Posterior cingulate gyrus (tissue), 11 donors: Measurements from ENCODE around the gene CDKL5.
A peak's percentile ranks its signal among the peaks of the same experiment; 100 is the strongest.

Source experiments
- DNase-seq, 10 donors: peaks; one replicate each; pipeline versions ENCODE4 v3.0.0 to v3.0.0-alpha.2; 2020 to 2021; ENCODE audit warnings: mixed read lengths in 3 of 10
- intact Hi-C: fragments of 100-400 bp; cut with DNase I; formaldehyde crosslinking; loops from one replicate; pipeline ENCODE4 v1.15.1; 2023

The CDKL5 gene

DNA sequence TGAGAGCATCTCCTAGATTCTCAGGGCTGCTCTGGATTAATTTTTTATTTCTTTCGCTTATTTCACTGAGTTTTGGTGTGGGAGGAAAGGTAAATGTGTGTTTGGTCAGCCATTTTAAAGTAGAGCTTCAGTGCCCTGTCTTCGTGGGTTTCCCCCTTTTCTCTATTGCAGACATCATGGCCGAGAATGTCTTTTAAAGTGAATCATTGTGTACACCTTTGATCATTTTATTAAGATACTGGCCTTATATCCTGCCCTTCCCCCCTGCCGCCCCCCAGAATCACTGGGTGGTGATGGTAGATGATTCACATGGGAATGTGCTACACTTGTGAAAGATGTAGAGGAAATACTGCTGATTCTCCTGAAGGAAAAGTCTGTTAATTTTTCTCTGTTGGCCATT, 23.8 kb downstream of the CDKL5 start:
- DNase-seq: no peak
- intact Hi-C loops: no loop called here

DNA sequence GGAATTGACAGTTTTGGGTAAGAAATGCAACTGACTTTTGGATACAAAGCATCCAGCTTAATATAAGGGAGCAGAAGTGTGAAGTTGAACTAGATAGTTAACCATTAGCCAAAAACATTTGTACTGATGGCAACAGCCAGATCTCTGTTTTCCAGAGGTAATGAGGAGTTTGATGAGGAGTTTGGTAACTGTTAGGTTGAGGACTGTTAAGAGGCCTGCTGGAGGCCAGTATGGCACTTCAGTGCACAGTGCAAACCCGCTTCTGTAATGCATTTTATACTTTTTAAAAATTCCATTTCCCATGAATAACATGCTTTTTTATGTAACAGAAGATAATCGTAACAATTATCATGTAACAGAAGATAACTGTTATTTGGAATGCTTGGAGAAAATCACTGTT, 30.0 kb downstream of the CDKL5 start:
- intact Hi-C loops: no loop called here
- no peak for DNase-seq

DNA sequence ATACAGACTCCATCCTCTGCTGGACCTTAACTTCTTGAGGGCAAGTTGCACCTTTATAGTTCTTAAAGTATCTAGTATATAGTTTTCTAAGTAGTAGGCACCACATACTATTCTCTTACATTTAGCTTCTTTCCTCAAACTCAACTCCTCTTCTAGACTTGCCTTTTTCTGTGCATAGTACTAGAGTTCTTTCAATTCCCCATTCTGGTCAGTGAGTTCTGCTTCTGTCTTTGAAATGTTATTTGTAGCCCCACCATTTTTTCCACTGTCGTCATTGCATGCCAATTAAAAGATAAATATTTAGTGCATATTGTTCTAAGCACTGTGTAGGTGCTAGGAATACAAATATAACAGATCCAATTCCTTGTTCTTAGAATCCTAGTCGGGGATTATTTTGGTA, 31.6 kb downstream of the CDKL5 start:
- DNase-seq: no peak
- intact Hi-C loops: no loop called here

DNA sequence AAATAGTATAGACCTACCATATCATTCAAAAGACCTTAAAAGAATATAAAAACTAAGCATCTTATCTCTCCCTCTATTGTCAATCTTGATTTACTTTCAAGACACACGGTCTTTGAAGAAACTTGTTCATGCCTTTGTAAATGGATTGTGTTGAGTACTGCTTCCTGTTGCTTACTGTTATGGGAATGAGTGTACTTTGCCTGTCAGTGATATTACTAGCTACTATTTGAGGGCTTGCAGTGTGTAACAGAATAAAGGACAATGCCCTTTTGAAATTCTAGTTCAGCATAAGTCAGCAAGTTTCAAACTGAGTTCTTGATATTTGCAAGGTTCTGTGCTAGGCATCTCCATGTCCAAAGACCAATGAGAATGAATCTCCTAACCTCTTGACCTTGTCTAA, 36.0 kb downstream of the CDKL5 start:
- no peak for DNase-seq
- intact Hi-C loops: no loop called here

DNA sequence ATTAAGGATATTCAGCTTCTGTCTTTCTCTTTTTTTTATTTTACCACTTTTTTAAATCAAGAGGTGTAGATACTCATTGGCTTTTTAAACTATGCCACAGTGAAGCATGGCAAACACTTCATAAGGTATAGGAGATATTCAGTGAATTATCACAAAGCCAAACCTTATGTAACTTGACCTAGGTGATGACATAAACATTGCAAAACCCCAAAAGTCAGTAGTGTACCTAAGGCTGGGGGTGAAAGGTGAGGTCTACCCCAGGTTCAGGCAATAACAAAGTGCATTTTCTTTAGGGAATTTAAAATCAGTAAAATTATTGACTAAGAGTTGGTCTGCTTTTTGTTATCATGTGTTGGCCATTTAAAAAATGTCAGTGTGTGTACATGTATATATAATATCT, 39.1 kb downstream of the CDKL5 start:
- no peak for DNase-seq
- intact Hi-C loops: no loop called here

DNA sequence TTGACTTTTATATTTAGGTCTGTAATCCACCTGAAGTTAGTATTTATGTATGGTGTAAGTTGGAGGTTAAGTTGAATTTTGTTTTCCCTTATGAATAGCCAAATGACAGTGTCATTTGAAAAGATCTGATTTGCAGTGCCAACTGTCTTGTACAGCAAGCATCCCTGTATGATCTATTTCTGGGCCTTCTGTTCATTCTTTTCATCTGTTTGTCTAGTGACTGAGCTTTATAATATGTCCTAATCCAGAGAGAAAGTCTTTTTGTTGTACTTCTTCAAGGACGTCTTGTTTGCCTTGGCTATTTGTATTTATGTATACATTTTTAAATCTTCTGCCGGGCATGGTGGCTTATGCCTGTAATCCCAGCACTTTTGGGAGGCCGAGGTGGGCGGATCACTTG, 39.6 kb downstream of the CDKL5 start:
- intact Hi-C loops: no loop called here
- no peak for DNase-seq

DNA sequence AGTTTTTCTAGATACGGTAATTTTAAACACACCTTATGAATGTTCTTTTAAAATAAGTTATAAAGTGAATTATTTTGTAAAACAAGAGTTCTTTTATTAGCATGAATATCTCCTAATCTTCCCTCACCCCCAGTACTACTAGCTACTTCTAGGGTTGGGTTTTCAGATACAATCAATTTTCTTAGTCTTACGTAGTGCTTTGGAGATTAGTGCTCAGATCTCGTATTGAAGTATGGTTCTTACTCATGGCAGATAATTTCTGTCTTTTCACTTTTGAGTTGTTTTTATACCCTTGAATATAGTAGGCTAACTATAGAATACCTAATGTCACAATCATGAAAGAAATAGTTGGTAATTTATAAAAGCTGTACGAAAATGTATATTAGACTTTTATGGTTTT, 43.2 kb downstream of the CDKL5 start:
- DNase-seq: no peak
- intact Hi-C loops: no loop called here

DNA sequence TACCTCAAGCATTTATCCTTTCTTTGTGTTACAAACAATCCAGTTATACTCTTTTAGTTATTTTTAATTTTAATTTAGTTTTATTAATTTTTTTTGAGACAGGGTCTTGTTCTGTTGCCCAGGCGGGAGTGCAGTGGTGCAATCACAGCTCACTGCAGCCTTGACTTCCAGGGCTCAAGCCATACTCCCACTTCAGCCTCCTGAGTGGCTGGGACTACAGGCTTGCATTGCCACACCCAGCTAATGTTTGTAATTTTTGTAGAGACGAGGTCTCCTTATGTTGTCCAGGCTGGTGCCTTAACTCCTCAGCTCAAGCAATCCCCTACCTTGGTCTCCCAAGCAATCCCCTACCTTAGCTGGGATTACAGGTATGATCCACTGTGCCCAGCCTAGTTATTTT, 45.9 kb downstream of the CDKL5 start:
- intact Hi-C loops: no loop called here

DNA sequence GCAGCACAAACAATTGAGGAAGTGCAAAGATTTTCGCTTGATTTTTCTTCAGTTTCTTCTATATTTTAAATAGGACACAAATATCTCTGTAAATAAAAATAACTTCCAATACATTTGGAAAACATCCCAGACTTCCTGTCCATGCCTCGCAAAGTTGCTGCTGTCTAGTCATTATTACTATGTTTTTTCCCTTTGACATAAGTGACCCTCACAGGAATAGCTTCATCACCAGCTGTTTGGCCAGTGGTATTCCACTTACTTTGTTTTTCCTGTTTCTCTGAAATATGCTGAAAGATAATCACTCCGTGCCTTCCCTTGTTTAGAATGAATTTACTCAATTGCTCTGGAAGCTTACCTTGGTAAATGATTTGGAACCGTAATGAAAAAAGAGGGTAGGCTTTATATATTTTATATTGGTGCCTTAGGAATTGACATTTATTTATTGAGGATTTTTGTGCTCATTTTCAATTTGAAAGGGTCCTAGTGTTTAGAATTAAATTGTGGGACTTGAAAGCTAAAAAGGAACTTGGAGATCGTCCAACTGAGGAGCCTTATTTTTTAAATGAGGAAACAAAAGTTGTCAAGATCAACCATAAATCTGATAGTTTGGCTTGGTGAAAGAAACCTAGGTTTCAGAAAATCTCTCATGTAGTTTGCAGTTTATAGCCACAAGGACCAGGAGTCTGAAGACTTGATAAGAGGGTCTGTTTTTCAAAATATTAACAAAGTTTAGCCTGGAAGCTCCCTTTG, 65.6 kb downstream of the CDKL5 start:
- intact Hi-C loops: no loop called here
- no peak for DNase-seq

More for the DNA sequence above, 45.9 kb downstream of the CDKL5 start:
- DNase-seq: no peak

DNA sequence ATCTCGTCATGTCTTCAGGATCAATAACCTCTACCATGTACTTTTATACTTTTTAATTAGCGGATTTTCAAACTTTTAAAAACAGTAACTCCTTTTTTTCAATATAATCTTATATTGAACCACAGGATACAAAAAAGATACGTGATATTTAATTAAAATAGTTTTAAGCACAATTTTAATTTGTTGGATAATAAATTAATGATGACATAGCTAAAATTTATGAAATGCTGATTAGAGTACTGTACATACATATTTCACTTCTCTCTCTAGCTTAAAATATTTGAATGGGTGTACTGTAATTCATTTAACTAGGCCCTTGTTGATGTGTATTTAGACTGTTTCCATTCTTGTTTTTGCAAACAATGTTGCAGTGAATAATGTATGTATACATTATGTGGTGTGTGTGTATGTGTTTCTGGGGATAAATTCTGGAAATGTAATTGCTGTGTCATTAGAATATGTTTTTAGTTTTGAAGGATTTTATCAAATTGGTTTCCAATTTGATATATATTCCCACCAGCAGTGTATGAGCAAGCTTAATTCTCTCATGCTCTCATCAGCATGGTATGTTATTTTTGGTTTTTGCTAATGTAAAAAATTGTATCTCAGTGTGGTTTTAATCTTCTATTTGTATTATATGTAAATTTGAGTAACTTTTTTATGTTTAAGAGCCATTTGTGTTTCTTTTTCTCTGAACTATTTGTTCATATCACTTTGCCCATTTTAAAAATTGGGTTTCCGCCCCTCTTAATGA, 66.4 kb downstream of the CDKL5 start:
- intact Hi-C loops: no loop called here
- no peak for DNase-seq

DNA sequence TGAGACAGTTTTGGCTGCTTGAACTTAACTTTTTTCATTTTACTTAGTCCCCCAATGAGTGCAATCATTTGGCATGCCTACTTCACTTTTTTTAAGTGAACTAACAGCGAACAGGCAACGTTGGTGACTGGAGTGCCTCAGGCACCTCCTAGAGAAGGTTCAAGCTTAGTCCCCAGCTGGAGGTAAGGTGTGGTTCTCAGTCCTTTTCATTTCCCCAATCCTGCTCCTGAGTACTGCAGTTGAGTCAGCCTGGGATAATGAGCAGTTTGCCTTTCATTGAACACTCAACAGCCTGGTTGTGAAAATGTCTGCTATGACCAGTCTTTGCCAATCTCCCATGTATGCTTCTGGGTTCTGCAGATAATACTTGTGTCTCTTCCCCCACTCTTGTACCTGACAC, 109.5 kb downstream of the CDKL5 start:
- intact Hi-C loops: no loop called here
- DNase-seq: no peak

DNA sequence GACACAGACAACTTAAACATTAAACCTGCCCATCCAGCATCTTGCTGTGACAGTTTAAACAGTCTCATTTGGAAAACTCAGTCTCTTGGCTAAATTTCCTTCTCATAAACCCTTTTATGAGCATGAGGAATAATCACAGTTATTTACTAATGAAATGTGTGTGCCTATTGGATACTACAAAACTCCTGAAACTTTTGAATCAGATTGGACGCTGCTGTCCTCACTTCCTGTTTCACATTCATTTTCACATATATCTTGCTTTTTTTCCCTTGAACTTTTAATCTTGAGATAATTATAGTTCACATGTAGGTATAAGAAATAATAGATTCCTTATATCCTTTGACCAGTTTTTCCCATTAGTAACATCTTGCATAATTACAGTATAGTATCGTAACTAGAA, 111.7 kb downstream of the CDKL5 start:
- no peak for DNase-seq
- intact Hi-C loops: no loop called here

DNA sequence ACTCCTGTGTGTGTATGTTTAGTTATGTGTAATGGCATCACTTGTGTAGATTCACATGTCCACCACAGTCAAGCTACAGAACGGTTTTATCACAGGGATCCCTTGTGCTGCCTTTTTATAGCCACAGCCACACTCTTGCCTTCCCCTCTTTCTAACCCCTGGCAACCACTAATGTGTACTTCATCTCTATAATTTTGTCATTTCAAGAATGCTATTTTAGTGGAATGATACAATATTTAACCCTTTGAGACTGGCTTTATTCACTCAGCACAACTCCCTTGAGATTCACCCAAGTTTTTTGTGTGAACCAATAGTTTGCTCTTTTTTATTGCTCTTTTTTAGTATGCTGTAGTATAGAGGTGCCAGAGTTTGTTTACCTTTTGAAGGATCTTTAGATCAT, 112.1 kb downstream of the CDKL5 start:
- no peak for DNase-seq
- intact Hi-C loops: no loop called here

DNA sequence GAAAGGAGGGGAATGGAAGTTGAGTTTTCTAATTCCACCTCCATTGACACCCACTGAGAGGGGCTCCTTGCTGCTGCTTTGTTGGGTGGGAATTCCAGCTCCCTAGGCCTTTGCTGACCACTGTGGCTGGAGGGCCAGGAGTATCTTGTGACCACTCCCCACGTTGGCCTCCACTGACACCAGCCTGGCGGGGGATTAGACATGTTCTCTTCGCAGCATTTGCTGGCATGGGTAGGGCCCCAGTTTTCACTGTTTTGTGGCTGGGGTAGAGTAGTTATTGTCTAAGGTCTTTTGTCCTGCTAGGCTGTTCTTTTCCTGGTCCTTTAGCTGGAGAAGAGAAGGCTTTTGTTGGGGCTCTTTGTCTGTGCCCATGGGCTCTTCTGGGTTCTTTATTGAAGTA, 116.7 kb downstream of the CDKL5 start:
- intact Hi-C loops: no loop called here
- peak in 1 of 10 donors; percentile 43 for DNase-seq

DNA sequence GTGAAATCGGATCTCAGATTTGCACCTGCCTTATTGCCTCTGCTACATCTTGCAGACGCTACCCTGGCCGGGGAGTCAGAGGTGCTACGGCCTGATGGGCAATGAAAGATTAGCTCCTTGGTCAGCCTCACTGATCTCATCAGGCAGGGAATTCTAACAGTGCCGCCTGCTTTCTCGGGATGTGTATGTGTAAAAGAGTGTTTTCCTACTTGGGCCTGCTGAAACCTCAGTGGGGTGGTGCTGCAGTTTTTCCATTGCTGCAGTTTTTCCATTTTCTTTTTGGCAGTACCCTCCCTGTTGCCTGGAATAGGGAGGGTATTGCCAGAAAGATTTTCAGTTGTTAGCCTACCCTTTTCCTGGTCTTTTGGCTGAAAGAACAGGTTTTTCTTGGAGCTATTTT, 117.5 kb downstream of the CDKL5 start:
- DNase-seq: no peak
- intact Hi-C loops: no loop called here

DNA sequence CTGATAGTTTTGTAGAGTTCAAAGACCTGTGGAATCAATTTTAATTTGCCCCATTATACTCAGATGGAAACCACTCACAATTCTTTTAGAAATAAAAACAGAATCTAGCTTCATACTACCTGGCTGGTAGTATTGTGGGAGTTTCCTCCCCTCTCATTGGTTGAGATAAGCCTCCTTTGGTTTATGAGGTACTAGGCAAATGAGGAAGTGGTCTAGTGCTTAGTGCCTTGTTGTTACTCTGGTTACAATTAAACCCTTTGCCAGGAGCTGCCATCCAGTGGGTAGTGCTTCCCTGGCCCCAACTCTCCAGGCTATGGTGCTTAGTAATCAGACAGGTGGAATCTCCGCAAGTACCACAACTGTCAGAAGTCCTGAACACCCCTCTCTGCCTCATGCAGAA, 118.3 kb downstream of the CDKL5 start:
- intact Hi-C loops: no loop called here

DNA sequence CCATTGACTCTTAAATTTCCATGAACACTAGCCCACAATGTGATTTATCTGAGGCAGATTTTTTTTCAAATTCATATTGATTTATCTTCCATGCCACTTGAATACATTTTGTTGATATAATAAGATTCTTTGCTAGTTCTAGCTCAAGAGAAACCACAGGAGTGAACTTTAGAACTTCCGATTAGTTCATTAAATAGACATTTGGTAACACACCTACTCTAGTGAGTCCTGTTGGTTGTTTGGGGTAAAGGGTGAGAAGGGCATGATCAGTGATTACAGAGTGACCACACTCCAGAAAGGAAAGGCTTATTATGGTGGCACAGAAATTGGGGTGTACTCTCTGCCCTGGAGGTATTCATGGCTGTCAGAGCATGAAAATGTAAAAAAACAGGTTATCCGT, 120.4 kb downstream of the CDKL5 start:
- intact Hi-C loops: no loop called here
- DNase-seq: no peak

More for the DNA sequence above, 118.3 kb downstream of the CDKL5 start:
- no peak for DNase-seq

DNA sequence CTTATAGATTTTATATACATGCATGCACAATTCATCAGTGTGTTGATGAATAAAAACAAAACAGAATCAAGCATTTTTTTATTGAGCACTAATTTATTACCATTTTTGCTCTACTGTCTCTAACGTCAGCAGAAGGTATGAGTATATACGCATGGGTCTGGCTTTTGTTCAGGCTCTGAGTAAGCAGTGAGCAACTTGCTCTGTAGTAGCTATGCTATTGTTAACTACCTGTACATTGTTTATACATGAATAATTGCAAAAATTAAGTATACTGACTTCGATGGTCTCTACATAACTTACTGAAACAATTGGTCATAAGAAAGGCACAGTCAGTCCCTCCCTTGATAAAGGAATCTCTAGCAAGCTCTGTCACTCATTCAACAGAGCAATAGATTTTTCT, 123.6 kb downstream of the CDKL5 start:
- no peak for DNase-seq
- intact Hi-C loops: no loop called here

DNA sequence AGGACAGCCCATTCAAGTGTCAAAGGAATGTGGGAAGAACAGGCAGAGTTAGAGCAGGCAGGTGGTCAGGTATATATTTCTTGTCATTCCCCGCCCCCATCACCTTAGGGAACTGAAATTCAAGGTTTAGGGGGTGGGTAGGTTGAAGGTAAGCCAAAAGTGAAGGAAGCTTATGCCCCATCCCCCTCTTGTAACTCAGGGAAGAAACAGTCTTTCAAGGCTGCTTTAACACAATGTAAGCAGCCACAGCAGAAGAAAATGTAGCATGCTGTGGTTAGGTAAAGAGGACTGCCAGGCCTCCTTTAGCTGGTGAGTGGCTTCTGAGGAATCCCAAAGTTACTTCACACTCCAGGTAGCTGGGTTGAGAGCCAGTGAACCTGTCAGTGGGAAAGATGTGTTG, 124.2 kb downstream of the CDKL5 start:
- DNase-seq: no peak
- intact Hi-C loops: no loop called here

DNA sequence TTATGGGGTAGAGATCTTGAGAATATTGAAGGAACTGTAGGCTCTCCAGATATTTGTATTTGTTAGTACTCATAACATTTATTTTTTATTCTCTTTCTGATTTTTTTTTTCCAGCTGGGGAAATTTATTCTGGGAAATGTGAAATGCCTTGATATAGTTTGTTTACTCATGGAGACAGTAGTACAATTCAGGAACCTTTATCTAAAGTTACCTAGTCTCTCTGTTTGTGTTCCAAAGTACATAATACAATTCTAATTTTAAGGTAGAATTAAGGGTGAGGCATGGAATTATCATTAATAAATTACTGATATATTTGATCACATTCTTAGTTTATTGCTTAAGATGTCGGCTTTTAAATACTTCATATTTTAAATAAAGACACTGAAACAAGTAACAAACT, 132.5 kb downstream of the CDKL5 start:
- intact Hi-C loops: no loop called here
- no peak for DNase-seq

DNA sequence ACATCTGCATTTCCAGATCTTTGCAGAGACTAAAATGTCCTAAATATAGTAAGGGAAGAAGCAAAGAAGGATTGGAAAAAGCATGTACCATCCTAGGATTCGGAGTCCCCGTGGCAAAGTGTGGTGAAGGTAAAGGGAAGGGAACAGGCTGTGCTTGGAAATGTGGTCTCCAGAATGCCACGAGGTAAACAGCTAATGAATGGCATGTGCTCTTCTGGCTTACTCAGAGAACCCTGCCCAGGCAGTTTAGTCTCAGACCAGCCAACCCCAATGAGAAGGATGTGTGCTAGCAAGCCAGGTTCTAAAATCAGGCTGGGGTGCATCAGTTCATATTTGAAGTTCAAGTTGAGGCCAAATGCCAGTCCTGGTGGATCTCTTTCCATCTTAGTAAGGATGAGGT, 133.4 kb downstream of the CDKL5 start:
- DNase-seq: no peak
- intact Hi-C loops: no loop called here

DNA sequence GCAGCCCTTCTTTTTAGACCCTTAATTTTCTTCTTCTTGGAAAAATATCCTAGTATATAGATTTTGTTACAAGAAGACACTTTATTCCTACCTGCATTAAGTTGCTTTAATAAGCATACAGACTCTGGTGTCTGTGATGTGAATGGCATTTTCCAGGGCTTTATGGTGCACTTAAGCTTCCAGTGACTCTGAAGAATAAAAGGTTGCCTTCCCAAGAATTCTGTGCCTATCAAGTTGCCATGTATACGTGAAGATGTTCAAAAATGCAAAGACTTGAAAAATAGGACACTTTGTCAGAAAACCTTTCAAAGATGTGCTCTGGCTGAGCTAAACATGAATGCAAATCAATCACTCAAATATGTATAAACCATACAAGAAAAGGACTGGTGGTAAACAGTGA, 135.6 kb downstream of the CDKL5 start:
- DNase-seq: no peak
- intact Hi-C loops: no loop called here
